GM18508 (cell line): ENCODE measurements around the gene ZNF195.
"Not testable (repeated sequence)": the region's sequence is repeated elsewhere in the genome, so short reads cannot be mapped to it uniquely, and the experiment has no call there.

ENCODE experiments used
- ATAC-seq: cut with Tn5 transposase; IDR thresholded peaks from one replicate; pipeline ENCODE4 v1.9.1; 2021; ENCODE audit warnings: moderate number of reproducible peaks; ENCODE audit not compliant: insufficient read depth, unreplicated experiment

The ZNF195 gene

GRCh38 chr11:3404076-3404925, 25.4 kb upstream of the ZNF195 start:
- ATAC-seq = not testable (repeated sequence)

GRCh38 chr11:3402861-3403250, 23.9 kb upstream of the ZNF195 start:
- ATAC-seq = not testable (repeated sequence)

DNA sequence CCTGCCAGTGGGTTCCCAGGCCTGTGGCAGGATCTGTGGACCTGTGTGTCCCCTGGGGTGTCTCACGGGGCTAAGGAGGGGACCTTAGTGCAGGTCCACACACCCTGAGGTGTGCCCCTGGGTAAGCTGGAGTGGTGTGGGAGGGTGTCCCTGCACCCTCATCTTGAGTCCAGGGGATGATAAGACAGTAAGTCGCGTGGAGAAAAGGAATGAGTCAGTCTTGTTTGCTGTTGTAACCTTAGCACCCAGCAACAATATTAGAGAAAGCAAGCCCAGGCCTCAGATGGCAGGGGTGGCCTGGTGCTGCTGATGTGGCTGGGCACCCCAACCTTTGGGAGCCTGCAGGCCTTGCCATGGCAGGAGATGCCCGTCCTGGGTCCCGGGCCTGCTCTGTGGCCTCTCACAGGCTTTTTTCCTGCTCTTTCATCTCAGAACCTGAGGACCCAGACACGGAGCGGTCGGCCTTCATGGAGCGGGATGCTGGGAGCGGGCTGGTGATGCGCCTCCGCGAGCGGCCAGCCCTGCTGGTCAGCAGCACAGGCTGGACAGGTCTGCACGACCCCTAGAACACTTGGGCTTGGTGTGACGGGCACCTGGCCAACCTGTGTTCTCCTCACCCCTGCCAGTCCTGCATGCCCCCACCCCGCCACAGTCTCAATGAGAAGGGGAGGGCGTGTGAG, 23.4 kb upstream of the ZNF195 start:
- ATAC-seq = not testable (repeated sequence)

GRCh38 chr11:3401052-3401451, 22.1 kb upstream of the ZNF195 start:
- ATAC-seq = not testable (repeated sequence)

- ATAC-seq = not testable (repeated sequence)
These were observed 19.6 kb upstream of the ZNF195 start for GRCh38 chr11:3398509-3398908.

GRCh38 chr11:3398106-3398505, 19.2 kb upstream of the ZNF195 start:
- ATAC-seq = not testable (repeated sequence)

- ATAC-seq = not testable (repeated sequence)
These were observed 18.3 kb upstream of the ZNF195 start for GRCh38 chr11:3397210-3397609.

- not testable (repeated sequence) for ATAC-seq
These were observed 16.5 kb upstream of the ZNF195 start for GRCh38 chr11:3395468-3395867.

- ATAC-seq = not testable (repeated sequence)
These were observed 16.0 kb upstream of the ZNF195 start for GRCh38 chr11:3394956-3395355.

- ATAC-seq = not testable (repeated sequence)
These were observed 14.5 kb upstream of the ZNF195 start for GRCh38 chr11:3393450-3393849.

GRCh38 chr11:3382613-3383285, 3.8 kb upstream of the ZNF195 start:
- no peak for ATAC-seq

DNA sequence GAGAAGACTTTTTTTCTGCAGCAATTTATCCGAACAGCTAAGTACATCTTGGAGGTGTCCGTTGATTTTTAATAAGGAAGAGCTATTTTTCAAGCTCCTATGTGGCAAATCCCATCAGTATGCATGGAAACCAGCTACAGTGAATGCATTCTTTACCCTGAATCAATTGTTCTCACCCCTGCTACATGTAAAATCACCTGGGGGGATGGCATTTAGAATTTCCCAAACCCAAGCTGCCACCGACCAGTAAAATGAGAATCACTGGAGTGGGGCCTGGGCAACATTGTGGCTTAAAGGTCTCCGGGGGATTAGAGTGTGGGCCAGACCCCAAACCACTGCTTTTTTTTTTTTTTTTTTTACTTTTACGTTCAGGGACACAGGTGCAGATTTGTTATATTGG, 2.8 kb upstream of the ZNF195 start:
- ATAC-seq = no peak

- no peak for ATAC-seq
These were observed 2.0 kb upstream of the ZNF195 start for GRCh38 chr11:3380706-3381545.

DNA sequence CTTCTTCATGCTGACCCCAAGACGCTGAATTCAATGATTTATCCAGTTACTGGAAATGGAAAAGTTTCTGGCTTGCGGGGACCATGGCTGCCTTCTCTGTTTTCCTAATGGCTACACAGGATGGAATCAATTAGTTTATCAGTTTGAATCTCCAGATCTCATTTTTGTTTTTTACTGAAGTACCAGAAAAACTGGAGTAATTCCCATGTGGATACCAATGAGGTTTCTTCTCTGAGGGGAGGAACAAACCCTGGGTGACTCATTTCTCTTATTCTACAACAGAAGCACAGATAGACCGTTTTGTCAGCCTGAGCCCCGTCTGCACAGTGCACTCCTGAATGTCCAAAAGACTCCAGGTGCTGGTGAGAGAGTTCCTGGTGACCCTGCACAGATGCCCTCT, 3.4 kb downstream of the ZNF195 start:
- ATAC-seq = no peak

- no peak for ATAC-seq
These were observed 8.6 kb downstream of the ZNF195 start for GRCh38 chr11:3370311-3370870.

DNA sequence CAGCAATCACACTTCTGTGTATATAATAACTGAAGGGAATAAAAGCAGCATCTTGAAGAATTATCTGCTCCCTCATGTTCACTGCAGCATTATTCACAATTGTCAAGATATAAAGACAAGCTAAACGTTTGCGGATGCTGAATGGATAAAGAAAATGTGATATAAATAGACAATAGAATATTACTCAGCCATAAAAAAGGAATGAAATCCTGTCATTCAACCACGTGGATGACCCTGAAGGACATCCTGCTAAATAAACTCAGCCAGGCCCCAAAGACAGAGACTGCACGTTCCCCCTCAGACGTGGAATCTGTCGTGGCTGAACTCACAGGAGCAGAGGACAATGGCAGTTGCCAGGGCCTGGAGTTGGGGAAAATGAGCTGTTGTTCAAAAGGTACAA, 9.6 kb downstream of the ZNF195 start:
- no peak for ATAC-seq

DNA sequence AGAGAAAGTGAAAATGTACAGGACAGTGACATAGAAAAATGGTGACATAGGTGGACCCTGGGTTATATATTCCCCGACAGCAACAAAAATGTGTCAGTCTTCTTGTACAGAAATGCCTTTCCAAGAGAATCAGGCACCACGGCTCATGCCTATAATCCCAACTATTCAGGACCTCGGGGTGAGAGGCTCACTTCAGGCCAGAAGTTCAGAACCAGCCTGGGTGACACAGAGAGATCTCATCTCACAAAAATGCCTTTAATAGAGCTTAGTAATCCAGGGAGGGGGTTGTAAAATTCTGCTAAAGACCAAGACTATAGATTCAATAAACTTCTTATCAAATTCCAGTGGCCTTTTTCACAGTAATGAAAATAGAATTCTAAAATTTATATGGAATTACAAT, 10.7 kb downstream of the ZNF195 start:
- ATAC-seq = no peak

- no peak for ATAC-seq
These were observed 11.7 kb downstream of the ZNF195 start for GRCh38 chr11:3367221-3367620.

- no peak for ATAC-seq
These were observed 19.7 kb downstream of the ZNF195 start for GRCh38 chr11:3359092-3359824.
